Activated CD8-positive, alpha-beta memory T cell treated with anti-CD3 and anti-CD28 coated beads, Interleukin-2, amount 50 U/mL, for 24 hours (primary cell): ENCODE results near the gene HTR1A.

Source experiments
- DNase-seq: peaks from one replicate; pipeline ENCODE4 v3.0.0-alpha.2; 2020; ENCODE audit errors: extremely low read depth

HTR1A gene

GRCh38 chr5:63962279-63962678 lies at the start of gene HTR1A:
TSS of gene HTR1A (minus strand) at chr5:63962445. CDS start at chr5:63961719, 726 bp downstream.
- no peak for DNase-seq

- DNase-seq = no peak
These were observed 41.7 kb upstream of the HTR1A start for GRCh38 chr5:64003966-64004365.

DNA sequence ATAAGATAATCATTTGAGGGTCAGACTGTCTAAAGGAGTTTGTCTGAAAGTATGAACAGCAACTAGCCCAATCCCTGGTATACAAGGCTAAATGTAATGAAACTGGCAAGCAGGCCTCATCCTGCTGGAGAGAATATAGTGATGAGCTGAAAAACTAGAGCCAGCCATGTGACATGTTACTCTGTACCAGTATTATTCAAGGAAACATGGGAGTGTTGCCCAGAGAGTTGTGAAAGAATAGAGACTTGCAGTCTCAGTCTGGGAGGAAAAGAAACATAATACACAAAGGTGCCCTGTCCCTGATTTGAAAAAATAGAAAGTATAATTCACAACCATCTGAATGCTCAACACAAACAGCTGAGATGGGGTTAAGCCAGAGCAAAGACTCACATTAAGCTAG lies 37.9 kb upstream of the HTR1A start:
- DNase-seq = no peak

- DNase-seq = no peak
These were observed 24.8 kb upstream of the HTR1A start for GRCh38 chr5:63987053-63987452.

- no peak for DNase-seq
These were observed 19.6 kb upstream of the HTR1A start for GRCh38 chr5:63981864-63982263.

- DNase-seq = no peak
These were observed 1.7 kb upstream of the HTR1A start for GRCh38 chr5:63963926-63964325.

- DNase-seq = no peak
These were observed 963 bp upstream of the HTR1A start for GRCh38 chr5:63963080-63963735.

GRCh38 chr5:63961598-63962161 lies 565 bp downstream of the HTR1A start:
- DNase-seq = no peak

DNA sequence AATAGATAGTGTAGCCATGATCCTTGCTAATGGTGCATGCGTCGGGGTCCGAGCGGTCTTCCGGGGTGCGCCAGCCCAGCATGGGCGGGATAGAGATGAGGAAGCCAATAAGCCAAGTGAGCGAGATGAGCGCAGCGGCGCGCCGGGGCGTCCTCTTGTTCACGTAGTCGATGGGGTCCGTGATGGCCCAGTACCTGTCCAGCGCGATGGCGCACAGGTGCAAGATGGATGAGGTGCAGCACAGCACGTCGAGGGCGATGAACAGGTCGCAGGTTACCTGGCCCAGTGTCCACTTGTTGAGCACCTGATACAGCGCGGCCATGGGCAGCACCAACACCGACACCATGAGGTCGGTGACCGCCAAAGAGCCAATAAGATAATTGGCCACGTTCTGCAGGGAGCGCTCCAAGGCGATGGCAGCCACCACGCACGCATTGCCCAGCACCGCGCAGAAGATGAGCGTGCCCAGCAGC lies 1.1 kb downstream of the HTR1A start:
- no peak for DNase-seq

DNA sequence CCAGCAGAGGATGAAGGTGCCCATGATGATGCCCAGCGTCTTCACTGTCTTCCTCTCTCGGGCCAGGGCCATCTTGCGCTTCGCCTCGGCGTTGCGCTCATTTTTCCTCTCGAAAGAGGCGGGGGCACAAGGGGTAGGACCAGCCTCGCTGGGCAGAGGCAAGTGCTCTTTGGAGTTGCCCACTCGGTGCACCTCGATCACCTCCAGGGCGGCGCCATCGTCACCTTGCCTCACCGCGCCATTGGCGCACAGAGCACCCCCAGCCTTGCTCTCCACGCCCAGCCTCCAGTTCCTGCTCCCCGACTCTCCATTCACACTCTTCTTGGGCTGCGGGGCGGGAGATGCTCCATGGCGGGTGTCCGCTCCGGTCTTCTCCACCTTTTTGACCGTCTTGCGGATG lies 1.6 kb downstream of the HTR1A start:
- DNase-seq = no peak

GRCh38 chr5:63959177-63959982 lies 2.9 kb downstream of the HTR1A start:
- no peak for DNase-seq

DNA sequence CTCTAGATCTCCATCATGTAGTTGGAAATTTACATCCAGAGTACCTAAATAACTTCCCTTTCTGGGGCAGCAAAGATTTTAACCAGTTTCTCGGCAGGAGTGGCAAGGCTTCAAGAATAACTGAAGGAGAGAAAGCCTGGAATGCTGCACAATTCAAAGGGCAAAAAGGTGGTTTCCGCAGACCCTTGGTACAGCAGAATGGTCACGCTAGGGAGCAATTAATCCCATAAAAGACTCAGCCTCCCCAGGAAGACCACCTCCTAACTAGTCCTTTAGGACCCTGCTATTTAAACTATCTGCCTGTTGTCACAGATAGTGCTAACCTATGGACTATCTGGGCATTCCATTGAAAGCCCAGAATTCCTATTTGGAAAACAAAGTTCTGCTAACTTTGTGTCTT lies 3.6 kb downstream of the HTR1A start:
- DNase-seq = no peak

DNA sequence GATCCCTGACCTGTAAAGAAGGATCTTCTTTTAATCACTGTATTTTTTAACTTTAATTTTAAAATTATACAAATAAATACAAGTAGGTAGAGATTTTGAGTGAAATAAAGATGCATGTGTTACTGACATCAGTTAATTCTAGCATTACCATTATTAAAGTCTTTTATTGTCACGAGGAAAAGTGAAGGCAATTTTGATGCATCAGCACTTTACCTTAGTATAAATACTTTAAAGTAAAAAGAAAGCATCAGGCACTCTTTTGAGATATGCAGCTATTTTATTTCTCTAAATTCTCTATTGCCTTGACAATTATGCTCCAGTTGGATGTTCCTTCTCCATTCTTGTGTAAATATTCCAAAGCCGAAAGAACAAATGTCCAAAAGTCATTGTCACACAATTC lies 4.6 kb downstream of the HTR1A start:
- DNase-seq = no peak

DNA sequence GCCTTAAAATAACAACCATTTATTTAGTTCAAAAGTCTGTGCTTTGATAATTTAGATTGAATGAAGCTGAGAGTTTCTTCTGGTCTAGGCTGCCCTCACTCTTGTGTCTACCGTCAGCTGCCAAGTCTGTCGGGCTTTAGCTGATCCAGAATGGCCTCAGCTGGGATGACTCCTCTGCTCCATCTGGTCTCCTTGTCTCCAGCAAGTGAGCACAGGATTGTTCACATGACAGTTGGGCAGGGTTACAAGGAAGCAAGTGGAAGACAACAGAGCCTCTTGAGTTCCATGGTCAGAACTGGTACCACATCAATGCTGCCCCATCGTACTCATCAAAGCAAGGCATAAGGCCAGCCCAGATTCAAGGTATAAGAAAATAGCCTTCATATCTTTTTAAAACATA lies 9.0 kb downstream of the HTR1A start:
- no peak for DNase-seq

- no peak for DNase-seq
These were observed 27.1 kb downstream of the HTR1A start for GRCh38 chr5:63935103-63935502.

DNA sequence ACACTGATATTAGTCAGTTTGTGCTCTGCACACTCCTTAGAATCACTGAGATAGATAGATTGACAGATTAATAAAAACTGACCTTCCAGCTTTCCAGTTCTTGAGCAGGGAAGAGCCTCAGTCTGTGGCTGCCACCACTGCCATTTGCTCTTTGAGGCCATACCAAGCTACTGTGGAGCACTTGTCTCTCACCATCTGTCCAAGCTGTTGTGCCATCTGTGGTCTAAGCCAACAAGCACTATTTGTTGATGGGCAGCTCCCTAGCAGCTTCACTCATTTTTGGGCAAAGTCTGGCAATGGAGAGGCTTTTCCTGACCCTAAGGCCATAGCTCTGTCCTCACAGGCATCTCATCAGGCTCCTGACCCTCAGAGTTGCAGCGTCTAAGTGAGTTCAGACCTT lies 30.4 kb downstream of the HTR1A start:
- DNase-seq = no peak

DNA sequence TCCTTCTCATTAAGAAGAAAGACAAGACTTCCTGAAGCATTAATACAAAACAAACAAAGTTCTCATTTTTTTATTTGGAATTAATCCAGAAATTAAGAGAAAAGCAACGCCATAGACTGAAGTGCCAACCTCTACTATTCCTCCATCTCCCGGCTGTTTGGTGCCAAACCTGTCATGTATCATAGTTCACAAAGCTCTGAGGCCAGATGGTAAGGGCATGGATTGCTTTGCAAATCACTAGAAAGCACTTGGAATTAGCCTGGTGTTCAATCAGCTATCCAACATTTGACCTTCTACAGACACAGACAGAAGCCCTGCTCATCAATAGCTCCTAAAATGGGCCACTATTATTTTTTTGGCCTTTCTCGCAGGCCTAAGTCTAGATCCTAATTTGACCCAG lies 33.8 kb downstream of the HTR1A start:
- no peak for DNase-seq

DNA sequence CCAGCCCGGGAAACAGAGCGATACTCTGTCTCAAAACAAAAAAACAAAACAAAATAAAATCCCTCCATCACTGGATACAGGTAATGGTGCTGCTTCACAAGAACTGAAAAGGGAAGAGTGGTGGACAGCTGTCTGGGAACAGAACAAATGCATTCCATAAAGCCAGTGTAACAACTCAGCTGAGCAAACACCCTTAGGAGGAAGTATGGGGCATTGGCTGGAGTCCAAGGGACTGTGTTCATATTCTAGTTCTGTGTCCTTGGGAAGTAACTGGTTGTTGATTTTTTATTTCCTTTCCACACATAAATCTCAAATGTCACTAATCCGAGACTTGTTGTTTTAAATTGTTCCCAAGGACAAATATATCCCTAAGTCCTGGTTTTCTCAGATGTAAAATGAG lies 38.3 kb downstream of the HTR1A start:
- DNase-seq = no peak

- DNase-seq = no peak
These were observed 42.3 kb downstream of the HTR1A start for GRCh38 chr5:63919763-63920478.

DNA sequence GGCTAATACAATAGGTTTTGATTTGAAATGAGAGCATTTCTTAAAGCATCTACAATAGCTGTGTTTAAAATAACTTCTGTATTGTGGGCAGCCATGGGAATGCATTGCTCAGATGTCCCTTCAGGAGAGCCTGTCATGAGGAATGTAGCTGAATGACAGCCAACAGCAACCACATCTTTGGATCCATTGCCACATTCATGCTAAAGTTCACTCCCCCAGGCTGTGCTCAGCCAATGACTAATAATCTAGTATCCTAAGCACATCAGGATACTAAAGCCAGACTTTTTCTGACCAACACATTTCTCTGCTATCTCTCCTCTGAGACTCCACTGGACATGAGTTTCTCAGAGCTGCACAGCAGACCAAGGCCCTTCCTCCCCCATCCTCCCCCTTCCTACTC lies 45.5 kb downstream of the HTR1A start:
- no peak for DNase-seq

- DNase-seq = no peak
These were observed 50.4 kb downstream of the HTR1A start for GRCh38 chr5:63911871-63912270.
